Stromal cell of bone marrow (primary cell): ENCODE results near the gene TMEM43.
A peak's percentile ranks its signal among the peaks of the same experiment; 100 is the strongest.

Experiments
- DNase-seq: peaks from one replicate; pipeline ENCODE4 v3.0.0-alpha.2; 2012; ENCODE audit warnings: low read depth

Gene TMEM43

GRCh38 chr3:14151471-14152083 lies 26.7 kb downstream of the TMEM43 start:
- no peak for DNase-seq

GRCh38 chr3:14152233-14152962 lies 27.5 kb downstream of the TMEM43 start:
- no peak for DNase-seq

GRCh38 chr3:14152963-14153355 lies 28.1 kb downstream of the TMEM43 start:
- DNase-seq = no peak

- DNase-seq = no peak
Observed at GRCh38 chr3:14153663-14154062, 28.8 kb downstream of the TMEM43 start.

- no peak for DNase-seq
Observed at GRCh38 chr3:14154276-14154675, 29.4 kb downstream of the TMEM43 start.

GRCh38 chr3:14154895-14155440 lies 30.1 kb downstream of the TMEM43 start:
- DNase-seq = no peak

GRCh38 chr3:14156201-14156600 lies 31.3 kb downstream of the TMEM43 start:
- DNase-seq = no peak

- no peak for DNase-seq
Observed at GRCh38 chr3:14156843-14157561, 32.1 kb downstream of the TMEM43 start.

- DNase-seq = no peak
Observed at GRCh38 chr3:14157951-14158350, 33.1 kb downstream of the TMEM43 start.

- DNase-seq = no peak
Observed at GRCh38 chr3:14158370-14158769, 33.5 kb downstream of the TMEM43 start.

- no peak for DNase-seq
Observed at GRCh38 chr3:14159426-14159825, 34.6 kb downstream of the TMEM43 start.

GRCh38 chr3:14161282-14161681 lies 36.4 kb downstream of the TMEM43 start:
- no peak for DNase-seq

GRCh38 chr3:14162178-14162577 lies 37.3 kb downstream of the TMEM43 start:
- no peak for DNase-seq

GRCh38 chr3:14166877-14167603 lies 42.2 kb downstream of the TMEM43 start:
- DNase-seq = no peak

- DNase-seq = no peak
Observed at GRCh38 chr3:14169435-14169834, 44.6 kb downstream of the TMEM43 start.

GRCh38 chr3:14169871-14170270 lies 45.0 kb downstream of the TMEM43 start:
- no peak for DNase-seq

GRCh38 chr3:14170531-14171159 lies 45.8 kb downstream of the TMEM43 start:
- no peak for DNase-seq

GRCh38 chr3:14172496-14172895 lies 47.6 kb downstream of the TMEM43 start:
- no peak for DNase-seq

- no peak for DNase-seq
Observed at GRCh38 chr3:14174483-14174882, 49.6 kb downstream of the TMEM43 start.

GRCh38 chr3:14175383-14176037 lies 50.7 kb downstream of the TMEM43 start:
- DNase-seq = no peak

GRCh38 chr3:14177580-14178246 lies 52.9 kb downstream of the TMEM43 start:
- peak; percentile 12 for DNase-seq
